SU-DHL-6 (cell line): ENCODE measurements around the gene CXXC5.

Source experiments
- H2AFZ ChIP-seq: fragments of 200-600 bp; sonication (generic); 2 replicates; pipeline ENCODE4 v1.6.1; 2014; ENCODE audit warnings: low read depth, mild to moderate bottlenecking, moderate library complexity, mixed read lengths, antibody characterized with exemption, low read length; ENCODE audit not compliant: severe bottlenecking
- H3F3A ChIP-seq: fragments of 200-600 bp; shearing (Covaris generic); 2 replicates; pipeline ENCODE4 v1.6.0; 2016; ENCODE audit warnings: antibody characterized with exemption, mild to moderate bottlenecking; ENCODE audit not compliant: insufficient read depth
- H3K27ac ChIP-seq: fragments of 200-600 bp; sonication (generic); 2 replicates; pipeline ENCODE4 v1.5.1; 2016; ENCODE audit warnings: low read depth, mild to moderate bottlenecking, low read length, moderate library complexity, mixed read lengths
- H3K27me3 ChIP-seq: fragments of 200-600 bp; sonication (generic), shearing (Covaris generic); 2 replicates; pipeline ENCODE4 v1.6.0; 2014; ENCODE audit warnings: mild to moderate bottlenecking, low read length
- H3K36me3 ChIP-seq: fragments of 200-600 bp; sonication (generic); 2 replicates; pipeline ENCODE4 v1.6.1; 2014; ENCODE audit warnings: mild to moderate bottlenecking, low read length, mixed read lengths
- H3K4me2 ChIP-seq: fragments of 300-600, 200-600 bp; shearing (Covaris generic), sonication (generic); 2 replicates; pipeline ENCODE4 v1.6.0; 2014; ENCODE audit warnings: low read length, low read depth, mild to moderate bottlenecking; ENCODE audit not compliant: poor library complexity, severe bottlenecking
- H3K4me3 ChIP-seq: fragments of 200-600 bp; sonication (generic); 2 replicates; pipeline ENCODE4 v1.5.1; 2014; ENCODE audit warnings: antibody characterized with exemption, low read length, mild to moderate bottlenecking, mixed read lengths; ENCODE audit not compliant: insufficient read depth, poor library complexity, severe bottlenecking
- H3K79me2 ChIP-seq: fragments of 200-600 bp; sonication (generic); 2 replicates; pipeline ENCODE4 v1.6.1; 2014; ENCODE audit warnings: mild to moderate bottlenecking, low read length, moderate library complexity; ENCODE audit not compliant: insufficient read depth
- H3K9ac ChIP-seq: fragments of 200-600 bp; sonication (generic); 2 replicates; pipeline ENCODE4 v1.7.0; 2014; ENCODE audit warnings: mild to moderate bottlenecking, low read length
- H3K9me2 ChIP-seq: fragments of 200-600 bp; sonication (generic); replicated peaks from 2 replicates; pipeline ENCODE4 v1.6.1; 2014; ENCODE audit warnings: low read length; ENCODE audit not compliant: insufficient read depth
- H3K9me3 ChIP-seq: fragments of 200-600 bp; sonication (generic); 2 replicates; pipeline ENCODE4 v1.6.1; 2014; ENCODE audit warnings: low read length, mixed read lengths; ENCODE audit not compliant: insufficient read depth
- H4K20me1 ChIP-seq: fragments of 200-600 bp; sonication (generic); 2 replicates; pipeline ENCODE4 v1.6.1; 2014; ENCODE audit warnings: low read depth, mild to moderate bottlenecking, antibody characterized with exemption, low read length, moderate library complexity, mixed read lengths
- CTCF ChIP-seq: fragments of 200-600 bp; sonication (generic); IDR thresholded peaks from one replicate; pipeline ENCODE4 v1.5.1; 2017; ENCODE audit warnings: antibody characterized with exemption, mild to moderate bottlenecking, low read length, moderate library complexity; ENCODE audit not compliant: insufficient read depth, poor library complexity, severe bottlenecking
- EZH2phosphoT487 ChIP-seq: fragments of 200-600 bp; sonication (generic), shearing (Covaris generic); conservative IDR thresholded peaks from 2 replicates; pipeline ENCODE4 v1.6.1; 2018; ENCODE audit warnings: mild to moderate bottlenecking, antibody characterized with exemption, low read length, moderate library complexity, mixed read lengths

CXXC5 gene

GRCh38 chr5:139705655-139706587 lies 57.8 kb downstream of the CXXC5 start:
- TF ChIP-seq EZH2phosphoT487, result no peak
- no peak for TF ChIP-seq CTCF
- H2AFZ ChIP-seq, result no peak overlapping the region

GRCh38 chr5:139707445-139708003 lies 59.4 kb downstream of the CXXC5 start:
- TF ChIP-seq CTCF (no peak), EZH2phosphoT487 (no peak)
- Histone ChIP-seq H3K27ac (no peak overlapping the region), H2AFZ (no peak overlapping the region)

More at GRCh38 chr5:139705655-139706587, 57.8 kb downstream of the CXXC5 start:
- H3K4me2 ChIP-seq, result no peak overlapping the region
- H3K79me2 ChIP-seq, result no peaks in the 10 kb centered on the region
- H3K27me3 ChIP-seq, result no peaks in the 10 kb centered on the region
- no peaks in the 10 kb centered on the region for H3K9me3 ChIP-seq
- no peaks in the 10 kb centered on the region for H3K36me3 ChIP-seq
- no peak overlapping the region for H3K27ac ChIP-seq
- no peaks in the 10 kb centered on the region for H3K9me2 ChIP-seq
- H3K4me3 ChIP-seq, result no peak overlapping the region
- H4K20me1 ChIP-seq, result no peaks in the 10 kb centered on the region
- H3F3A ChIP-seq, result peaks cover 6% of the 10 kb centered on the region; the same call in 1 of the 2 replicates
- H3K9ac ChIP-seq, result no peak overlapping the region

GRCh38 chr5:139708434-139708861 lies 60.3 kb downstream of the CXXC5 start:
- H3K9ac ChIP-seq, result no peak overlapping the region
- no peaks in the 10 kb centered on the region for H4K20me1 ChIP-seq
- H2AFZ ChIP-seq, result no peak overlapping the region
- no peaks in the 10 kb centered on the region for H3K27me3 ChIP-seq
- no peak overlapping the region for H3K4me3 ChIP-seq
- H3K4me2 ChIP-seq, result no peak overlapping the region
- peaks cover 6% of the 10 kb centered on the region; the same call in 1 of the 2 replicates for H3F3A ChIP-seq
- H3K27ac ChIP-seq, result no peak overlapping the region
- H3K79me2 ChIP-seq, result no peaks in the 10 kb centered on the region
- no peaks in the 10 kb centered on the region for H3K36me3 ChIP-seq
- no peak for TF ChIP-seq EZH2phosphoT487
- no peak for TF ChIP-seq CTCF
- no peaks in the 10 kb centered on the region for H3K9me3 ChIP-seq
- H3K9me2 ChIP-seq, result no peaks in the 10 kb centered on the region

More at GRCh38 chr5:139707445-139708003, 59.4 kb downstream of the CXXC5 start:
- Histone ChIP-seq H3K9me3 (no peaks in the 10 kb centered on the region), H3K36me3 (no peaks in the 10 kb centered on the region), H3F3A (peaks cover 6% of the 10 kb centered on the region; the same call in 1 of the 2 replicates), H3K4me2 (no peak overlapping the region), H3K9me2 (no peaks in the 10 kb centered on the region), H3K9ac (no peak overlapping the region), H4K20me1 (no peaks in the 10 kb centered on the region), H3K79me2 (no peaks in the 10 kb centered on the region), H3K4me3 (no peak overlapping the region), H3K27me3 (no peaks in the 10 kb centered on the region)
